ENCODE measurements around the gene NTSR1.

Gene NTSR1

GRCh38 chr20:62811320-62811719 is 102.7 kb downstream of the NTSR1 start:
- Mint-ChIP-seq H3K9me3 (no peaks in the 10 kb centered on the region), H3K27ac (no peak overlapping the region), H3K36me3 (ENCODE audit: low read depth) (peaks cover 11% of the 10 kb centered on the region), H3K27me3 (ENCODE audit: low read depth) (peaks cover 15% of the 10 kb centered on the region), H3K4me3 (no peak overlapping the region), H3K4me1 (ENCODE audit: low read depth) (peaks cover 12% of the 10 kb centered on the region)

- Mint-ChIP-seq H3K4me1 (ENCODE audit: low read depth) (peaks cover 9% of the 10 kb centered on the region), H3K27ac (no peak overlapping the region), H3K9me3 (no peaks in the 10 kb centered on the region), H3K36me3 (ENCODE audit: low read depth) (peaks cover 11% of the 10 kb centered on the region), H3K4me3 (no peak overlapping the region), H3K27me3 (ENCODE audit: low read depth) (peaks cover 15% of the 10 kb centered on the region)
These were observed 103.1 kb downstream of the NTSR1 start for GRCh38 chr20:62811720-62812119.

All from T-helper 1 cell treated with Interleukin-12 subunit alpha and Interleukin-12 subunit beta and Interleukin-4 antibody, amounts not matched to agents 30 μg/mL and 1 μg/mL, for 36 hours (primary cell).